Frontal cortex (tissue), 4 donors: ENCODE measurements around the gene ANKRD49. TPM values are rescaled to one million over a fixed set of nuclear protein-coding genes. Genes with fewer than 3 reads are reported as not detected.
A peak's percentile ranks its signal among the peaks of the same experiment; 100 is the strongest.
"Not testable (repeated sequence)": the region's sequence is repeated elsewhere in the genome, so short reads cannot be mapped to it uniquely, and the experiment has no call there.

Source experiments
- DNase-seq, 2 donors: peaks; one replicate each; pipeline ENCODE4 v3.0.0; 2012; ENCODE audit warnings: low spot score in 2 of 2
- FAIRE-seq: peaks from 2 replicates; lab custom pipeline; 2012; peaks lifted over from hg19 to GRCh38; lab: Jason Lieb, UNC
- total RNA-seq: library from RNA; depleted of rRNA; stranded (reverse); fragments of >200 nt; gene quantifications from one replicate; pipeline ENCODE4 v1.2.3, GENCODE V29; 2014
- donor health status: control.
- donor health status: control.
- donor health status: control.

Gene ANKRD49
- total RNA-seq, 1 donor from 2014 or later = 25.3 TPM

DNA sequence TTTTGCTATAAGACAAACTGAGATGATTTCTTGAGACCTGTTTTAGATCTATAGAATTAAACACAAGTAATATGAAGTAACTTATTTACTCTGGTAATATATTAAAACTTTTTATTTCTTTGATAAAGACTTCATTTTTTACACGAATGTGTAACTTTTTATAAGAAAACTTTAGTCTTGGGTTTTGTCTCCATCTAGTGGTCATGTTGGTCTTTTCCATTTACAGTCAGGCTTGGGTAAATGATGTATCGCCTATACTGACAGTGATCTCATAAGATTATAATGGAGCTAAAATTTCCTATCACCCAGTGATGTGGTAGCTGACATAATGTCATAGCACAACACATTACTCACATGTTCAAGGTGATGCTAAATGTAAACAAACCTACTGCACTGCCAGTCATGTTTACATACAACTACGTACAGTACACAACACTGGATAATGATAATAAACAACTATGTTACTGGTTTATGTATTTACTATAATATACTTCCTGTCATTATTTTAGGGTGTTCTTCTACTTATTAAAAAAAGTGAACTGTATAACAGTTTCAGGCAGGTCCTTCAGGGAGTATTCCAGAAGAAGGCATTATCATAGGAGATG lies 11.0 kb downstream of the ANKRD49 start:
- DNase-seq (peak in 1 of 2 donors; percentile 29), FAIRE-seq (peak; percentile 87)

DNA sequence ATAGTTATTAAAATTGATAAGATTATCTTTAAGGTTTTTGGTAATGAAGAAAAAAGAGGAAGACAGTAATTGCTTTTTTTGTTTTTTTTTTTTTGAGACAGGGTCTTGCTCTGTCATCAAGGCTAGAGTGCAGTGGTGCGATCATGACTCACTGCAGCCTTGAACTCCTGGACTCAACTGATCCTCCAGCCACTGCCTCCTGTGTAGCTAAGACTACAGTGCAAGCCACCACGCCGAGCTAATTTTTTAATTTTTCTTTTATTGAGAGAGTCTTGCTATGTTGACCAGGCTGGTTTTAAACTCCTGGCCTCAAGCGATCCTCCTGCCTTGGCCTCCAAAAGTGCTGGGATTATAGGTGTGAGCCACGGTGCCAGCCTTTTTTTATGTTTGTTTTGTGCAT lies 12.7 kb downstream of the ANKRD49 start:
- not testable (repeated sequence) for FAIRE-seq, DNase-seq

DNA sequence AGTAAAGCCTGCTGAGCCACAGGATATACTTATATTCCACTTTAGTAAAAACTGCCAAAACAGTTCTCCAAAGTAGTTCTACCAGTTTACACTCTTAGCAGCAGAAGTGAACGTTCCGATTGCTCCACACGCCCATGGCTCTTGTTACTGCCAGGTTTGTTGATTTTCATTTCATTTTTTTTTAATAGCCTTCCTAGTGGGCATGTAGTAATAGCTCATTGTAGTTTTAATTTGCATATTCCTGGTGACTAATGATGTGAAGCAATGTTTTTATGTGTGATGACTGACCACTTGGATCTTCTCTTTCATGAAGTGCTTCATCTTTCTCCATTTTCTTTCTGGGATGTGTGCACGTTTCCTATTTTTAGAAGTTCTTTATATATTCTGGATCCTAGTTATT lies 13.7 kb downstream of the ANKRD49 start:
- no peak for DNase-seq
- no peak for FAIRE-seq

DNA sequence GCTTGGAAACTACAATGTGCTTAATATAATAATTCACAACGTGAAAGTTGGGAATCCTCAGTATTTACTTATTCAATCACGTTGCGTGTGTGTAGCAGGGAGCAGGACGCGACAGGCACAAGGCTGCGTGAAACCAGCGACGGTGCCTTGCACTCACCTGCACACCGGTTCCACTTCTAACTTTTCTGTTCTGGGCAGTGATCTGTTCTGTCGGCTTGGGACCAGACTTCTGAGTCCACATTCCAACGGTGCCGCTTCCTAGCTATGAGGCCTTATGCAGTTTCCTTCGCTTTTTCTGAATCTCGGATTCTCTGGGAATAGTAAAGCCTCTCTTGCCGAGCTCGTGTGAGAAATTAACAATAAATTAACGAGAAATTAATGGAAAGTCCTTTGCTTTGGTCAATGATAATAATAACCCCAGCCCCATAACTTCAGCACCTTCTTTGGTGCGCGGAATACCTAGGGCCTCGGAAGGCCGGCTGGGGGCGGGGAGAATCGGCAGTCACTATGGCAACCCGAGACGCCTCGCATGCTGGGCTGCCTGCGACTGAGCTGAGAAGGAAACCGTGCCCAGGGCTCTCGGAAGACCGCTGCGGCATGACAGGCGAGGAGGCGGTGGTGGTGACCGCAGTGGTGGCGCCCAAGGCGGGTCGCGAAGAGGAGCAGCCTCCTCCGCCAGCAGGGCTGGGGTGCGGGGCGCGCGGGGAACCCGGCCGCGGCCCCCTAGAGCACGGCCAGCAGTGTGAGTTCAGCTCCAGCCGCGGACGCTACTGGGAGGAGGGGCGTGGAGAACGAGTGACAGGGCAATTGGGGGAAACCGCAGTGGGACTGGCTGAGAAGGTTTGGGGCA lies 18.4 kb downstream of the ANKRD49 start, which contains the start of gene C11orf97:
Gene C11orf97 (plus strand): TSS at position 530 of the 850 bp plus-strand sequence. CDS start 68 bp downstream, at position 598.
- peak; percentile 41 to 62 for DNase-seq
- FAIRE-seq = no peak

DNA sequence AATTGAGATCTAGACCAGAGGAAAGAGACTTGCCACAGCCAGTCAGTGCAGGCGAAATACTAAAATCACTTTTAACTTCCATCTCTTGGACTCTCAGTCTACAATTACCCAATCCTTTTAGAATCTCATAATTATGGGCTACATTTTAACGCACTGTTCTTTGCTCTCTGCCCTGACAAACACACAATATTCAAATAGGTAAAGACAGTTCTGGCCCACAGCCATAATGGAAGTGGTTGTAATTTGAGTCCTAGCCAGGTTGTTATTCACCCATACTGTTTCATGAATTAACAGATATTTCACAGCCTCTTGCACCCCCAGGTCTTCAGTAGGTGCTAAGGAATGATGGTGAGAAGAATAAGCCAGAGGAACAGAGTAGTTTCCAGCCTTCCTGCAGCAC lies 19.3 kb downstream of the ANKRD49 start:
- no peak for DNase-seq
- no peak for FAIRE-seq

DNA sequence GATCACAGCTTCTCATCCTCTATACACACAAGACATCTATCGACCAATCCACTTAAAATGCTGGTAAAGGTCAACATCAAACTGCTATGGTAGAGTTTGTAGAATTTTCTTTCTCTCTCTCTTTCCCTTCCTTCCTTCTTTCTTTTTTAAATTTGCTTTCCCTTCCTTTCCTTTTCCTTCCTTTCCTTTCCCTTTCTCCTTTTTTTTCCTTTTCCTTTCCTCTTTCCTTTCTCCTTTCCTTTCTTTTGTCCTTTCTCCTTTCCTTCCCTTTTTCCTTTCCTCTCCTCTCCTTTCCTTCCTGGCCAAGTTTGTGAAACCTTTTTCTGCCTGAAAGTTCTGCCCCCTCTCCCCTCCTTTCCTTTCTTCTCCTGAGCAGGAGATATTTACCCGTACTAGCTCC lies 21.6 kb downstream of the ANKRD49 start:
- FAIRE-seq (no peak), DNase-seq (no peak)

DNA sequence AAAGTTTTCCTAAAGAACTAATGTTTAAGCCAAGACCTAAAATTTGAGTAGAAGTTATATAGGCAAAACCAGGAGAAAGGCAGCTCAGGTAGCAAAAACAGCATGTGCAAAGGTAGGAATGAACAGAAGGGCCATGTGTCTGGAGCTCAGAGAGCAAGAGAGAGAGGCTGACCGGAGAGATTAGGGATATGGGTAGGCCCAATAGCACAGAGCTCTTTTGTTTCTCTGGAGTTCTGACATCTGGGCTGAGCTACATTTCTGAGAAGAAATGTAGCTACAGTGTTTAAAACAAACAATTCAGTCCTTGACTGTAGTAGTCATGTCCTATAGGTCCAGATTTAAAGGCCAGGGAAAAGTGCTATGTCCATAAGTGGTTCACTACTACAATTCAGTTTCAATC lies 22.9 kb downstream of the ANKRD49 start:
- FAIRE-seq = no peak

DNA sequence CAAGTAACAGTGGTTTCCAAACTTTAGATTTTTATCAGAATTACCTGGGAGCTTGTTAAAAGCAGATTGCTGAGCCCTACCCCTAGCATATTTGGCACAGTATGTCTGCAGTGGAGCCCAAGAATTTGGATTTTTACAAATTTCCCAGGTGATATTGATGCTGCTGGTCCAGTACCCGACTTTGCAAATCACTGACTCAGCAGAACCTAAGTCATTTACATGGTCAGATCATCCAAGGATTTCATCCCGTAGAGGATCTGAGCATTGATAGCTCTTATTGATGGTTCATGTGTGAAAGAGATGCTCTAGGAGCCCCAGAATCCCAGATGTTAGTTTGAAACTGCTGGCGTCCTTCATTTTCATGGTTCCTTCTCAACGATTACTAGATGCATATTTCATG lies 24.5 kb downstream of the ANKRD49 start:
- FAIRE-seq (no peak), DNase-seq (no peak)

More for the DNA sequence above, 22.9 kb downstream of the ANKRD49 start:
- DNase-seq = no peak

DNA sequence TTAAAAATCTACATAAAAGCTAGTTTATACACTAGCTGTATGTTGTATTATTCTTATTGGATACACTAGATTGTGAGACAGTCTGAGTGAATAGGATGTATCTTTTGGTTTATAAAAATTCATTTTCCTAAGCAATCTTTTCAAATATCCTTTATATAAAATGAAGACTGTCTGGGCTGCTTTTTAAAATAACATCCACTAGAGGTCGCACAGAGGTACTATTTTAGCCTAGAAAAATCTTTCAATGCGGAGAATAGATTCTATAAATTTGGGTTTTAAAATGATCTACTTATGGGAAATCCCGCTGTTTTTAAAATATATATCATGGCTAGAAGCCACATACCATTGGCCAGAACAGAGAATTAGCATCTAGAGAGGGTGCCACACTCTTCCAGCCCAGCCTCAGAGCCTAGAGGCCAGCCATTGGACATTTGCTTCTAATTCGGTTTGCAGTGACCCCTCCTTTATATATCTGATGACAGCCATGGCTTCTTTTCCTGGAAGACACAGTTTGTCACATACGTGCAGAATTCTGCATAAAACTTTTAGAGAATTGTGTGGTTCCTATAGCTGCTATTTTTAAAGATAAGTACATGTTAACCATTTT lies 25.8 kb downstream of the ANKRD49 start:
- DNase-seq = peak in 1 of 2 donors; percentile 25
- FAIRE-seq = peak; percentile 91

DNA sequence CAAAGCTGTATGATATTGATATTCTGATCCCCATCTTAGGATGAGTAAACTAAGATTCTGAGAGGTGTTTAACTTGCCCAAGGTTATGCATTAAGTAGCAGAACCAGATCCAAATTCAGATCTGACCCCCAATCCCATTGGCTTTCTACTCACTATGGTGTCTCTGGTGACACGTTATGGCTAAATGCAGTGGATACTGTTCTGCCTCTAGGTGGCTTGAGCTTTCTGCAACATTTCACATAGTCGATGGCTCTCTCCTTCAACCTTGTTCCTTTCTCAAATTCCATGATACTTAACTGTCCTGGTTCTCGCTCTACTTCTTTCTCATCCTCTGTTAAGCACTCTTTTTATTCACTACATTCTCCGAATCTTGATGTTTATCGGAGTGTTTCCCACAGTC lies 27.9 kb downstream of the ANKRD49 start:
- DNase-seq = no peak
- no peak for FAIRE-seq

DNA sequence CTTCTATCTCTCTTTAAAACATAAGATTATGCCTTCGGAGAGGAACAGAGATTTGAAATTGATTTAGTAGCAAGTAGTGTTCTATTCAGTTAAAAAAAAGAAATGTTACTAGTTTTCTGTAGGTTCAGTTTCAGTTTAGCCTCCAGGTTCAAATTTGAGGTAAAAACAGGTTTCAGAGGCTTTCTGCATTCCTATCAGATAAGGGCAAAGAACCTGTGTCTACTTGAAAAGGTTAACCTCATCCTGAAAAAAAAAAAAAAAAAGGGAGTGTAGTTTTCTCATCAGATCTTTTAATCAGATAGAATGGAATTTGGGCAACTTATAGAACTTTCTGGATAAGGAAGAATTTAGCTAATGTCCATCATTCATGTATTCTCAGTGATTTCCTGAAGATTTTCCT lies 30.6 kb downstream of the ANKRD49 start:
- no peak for DNase-seq
- FAIRE-seq = no peak

DNA sequence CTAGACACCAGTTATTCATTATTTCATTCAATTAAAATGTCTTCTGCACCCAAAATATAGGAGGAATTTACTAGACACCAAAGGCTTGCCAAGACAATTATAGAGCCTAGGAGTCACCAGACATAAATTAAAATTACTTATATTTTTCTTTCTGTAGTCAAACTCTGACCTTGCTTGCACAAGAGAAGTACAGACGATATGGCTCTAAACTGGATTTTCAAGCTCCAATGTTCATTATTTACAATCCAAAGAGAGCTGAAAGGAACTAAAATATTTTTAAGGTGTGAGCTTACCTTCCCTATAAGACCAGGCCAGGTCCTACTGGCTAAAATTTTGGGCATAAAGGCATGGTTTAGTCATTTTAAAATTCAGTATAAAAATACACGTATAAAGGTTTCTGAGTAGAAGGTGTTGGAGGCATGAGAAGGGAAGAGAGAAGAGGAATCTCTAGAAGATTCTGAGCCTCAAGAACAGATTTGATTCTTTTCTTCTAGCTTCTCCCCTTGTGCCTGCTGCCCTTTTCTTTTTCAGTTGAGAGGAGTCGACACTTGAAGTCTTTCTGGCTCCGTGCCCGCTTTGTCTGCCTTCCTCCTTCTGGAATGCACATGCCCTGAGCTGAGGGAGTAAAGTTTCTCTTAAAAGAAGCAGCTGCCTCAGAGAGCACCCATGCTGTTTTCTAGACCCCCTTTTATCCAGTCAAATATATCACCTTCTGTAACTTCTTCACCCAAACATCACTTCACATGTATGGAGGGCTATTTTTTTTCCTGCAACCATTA lies 32.0 kb downstream of the ANKRD49 start:
- DNase-seq (no peak), FAIRE-seq (no peak)

DNA sequence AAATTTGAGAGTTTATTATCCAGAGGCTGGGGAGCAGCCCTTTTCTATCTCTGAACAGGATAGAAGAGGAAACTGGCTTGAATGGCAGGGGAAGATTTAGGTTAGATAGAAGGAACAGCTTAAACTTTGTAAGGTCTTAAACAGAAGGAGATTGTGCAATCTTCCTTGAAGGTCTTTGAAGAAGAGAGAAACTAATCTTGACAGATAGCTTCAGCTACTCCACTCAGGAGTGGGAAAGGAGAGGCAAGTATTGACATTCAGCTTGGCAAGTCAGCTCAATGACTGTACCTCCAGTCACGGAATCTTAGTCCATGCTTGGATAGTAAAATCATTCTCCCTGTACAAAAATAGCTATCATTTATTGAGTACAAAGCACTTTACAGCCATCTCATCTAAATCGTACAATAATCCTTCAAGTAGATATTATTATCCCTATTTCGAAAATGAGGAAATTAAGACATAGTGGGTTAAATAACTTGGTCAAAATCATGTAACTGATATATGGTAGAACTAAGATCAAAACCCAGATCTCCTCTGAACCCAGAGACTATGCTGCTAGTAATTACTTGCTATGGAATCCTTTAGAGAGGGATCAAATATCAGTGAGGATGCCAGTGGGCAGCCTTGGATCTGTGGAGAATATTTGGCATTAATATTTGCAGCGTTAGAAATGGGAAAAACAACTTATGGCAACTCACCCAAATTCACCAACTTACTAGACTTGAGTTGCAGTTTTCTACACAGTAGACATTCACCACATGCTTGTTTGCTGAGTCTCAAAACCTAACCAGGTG lies 33.1 kb downstream of the ANKRD49 start:
- no peak for FAIRE-seq
- no peak for DNase-seq

DNA sequence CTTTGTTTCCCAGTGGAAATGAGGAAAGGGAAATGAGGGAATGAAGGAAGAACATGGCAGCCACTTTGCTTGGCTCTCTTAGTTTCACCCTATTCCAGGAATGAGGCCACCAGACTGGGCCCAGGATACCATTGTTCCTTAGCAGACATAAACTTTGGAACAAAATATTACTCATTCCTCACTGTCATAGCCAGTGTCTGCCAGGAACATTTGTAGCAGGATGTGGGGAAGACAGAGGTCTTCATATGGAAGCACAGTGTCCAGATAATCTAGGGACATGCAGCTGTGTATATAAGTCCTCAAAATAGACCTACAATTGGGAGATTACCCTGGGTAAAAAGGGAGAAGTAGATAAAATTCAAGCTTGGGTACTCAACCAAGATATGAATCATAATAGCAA lies 34.8 kb downstream of the ANKRD49 start:
- DNase-seq = no peak
- no peak for FAIRE-seq

DNA sequence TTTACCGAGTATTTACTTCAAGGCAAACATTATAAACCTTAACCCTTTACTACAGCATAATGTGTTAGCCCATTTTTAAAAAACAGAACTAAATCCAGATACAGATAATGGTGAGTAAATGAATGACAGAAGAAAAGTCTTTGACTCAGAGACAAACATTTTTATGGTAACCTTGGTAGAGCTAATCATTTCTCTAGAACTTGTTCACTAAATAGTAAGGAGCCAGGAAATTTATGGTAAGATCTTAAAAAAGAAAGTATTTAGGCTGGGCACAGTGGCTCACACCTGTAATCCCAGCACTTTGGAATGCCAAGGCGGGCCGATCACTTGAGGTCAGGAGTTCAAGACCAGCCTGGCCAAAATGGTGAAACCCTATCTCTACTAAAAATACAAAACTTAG lies 38.4 kb downstream of the ANKRD49 start:
- DNase-seq (no peak), FAIRE-seq (no peak)

DNA sequence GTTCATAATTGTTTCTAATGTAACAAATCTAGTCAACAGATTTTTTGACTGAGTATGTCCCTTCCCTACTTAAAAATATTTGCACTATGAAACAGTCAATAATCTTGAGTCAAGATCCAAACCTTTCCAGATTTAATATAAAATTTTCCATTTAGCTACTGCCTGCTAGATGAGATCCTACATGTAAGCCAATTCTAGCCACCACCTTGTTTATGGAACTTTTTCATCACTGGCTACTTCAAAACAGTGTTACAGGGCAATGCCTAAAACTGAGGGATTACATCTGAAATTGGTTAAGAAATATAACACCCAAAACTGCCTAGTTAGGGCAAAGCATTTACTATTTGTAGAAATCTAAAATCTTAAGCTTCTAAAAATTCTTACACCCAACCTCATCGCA lies 39.4 kb downstream of the ANKRD49 start:
- no peak for FAIRE-seq
- DNase-seq = no peak

DNA sequence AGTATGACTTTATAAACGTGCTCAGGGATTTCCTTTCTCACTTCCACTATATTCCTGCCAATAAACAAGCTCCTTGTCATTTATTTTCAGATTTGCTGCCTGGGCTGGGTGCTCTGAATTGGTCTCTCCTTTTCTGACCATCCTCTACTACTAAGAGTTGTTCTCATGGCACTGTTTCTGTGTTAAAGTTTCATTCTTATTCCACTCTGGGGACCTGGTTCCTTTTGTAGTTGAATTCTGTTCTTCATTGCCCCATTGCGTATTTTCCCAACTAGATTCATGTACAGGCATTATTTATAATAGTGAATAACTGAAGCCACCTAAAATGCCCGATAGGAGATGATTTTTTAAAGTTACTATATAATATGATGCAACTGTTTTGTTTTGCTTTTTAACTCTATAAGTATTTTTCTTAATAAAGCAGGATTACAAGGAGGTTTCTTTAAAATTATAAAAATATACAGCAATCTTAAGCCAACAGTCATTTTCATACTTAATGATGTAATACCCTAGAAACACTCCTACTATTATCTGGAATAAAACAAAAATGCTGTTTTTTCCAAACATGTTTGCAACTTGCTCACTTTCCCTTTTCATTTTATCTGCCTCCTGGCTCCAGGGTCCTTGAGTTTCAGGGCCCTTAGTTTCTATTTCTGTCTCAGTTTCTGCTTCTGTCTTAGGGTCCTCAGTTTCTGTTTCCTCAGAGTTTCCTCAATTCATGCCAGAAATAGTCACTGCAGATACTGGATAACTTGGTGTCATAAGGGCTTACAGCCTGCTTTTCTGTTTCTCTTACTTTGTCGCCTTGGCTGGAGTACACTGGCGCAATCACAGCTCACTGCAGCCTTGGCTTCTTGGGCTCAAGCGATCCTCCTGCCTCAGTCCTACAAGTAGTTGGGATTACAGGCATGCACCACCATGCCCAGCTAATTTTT lies 40.2 kb downstream of the ANKRD49 start:
- DNase-seq = no peak

DNA sequence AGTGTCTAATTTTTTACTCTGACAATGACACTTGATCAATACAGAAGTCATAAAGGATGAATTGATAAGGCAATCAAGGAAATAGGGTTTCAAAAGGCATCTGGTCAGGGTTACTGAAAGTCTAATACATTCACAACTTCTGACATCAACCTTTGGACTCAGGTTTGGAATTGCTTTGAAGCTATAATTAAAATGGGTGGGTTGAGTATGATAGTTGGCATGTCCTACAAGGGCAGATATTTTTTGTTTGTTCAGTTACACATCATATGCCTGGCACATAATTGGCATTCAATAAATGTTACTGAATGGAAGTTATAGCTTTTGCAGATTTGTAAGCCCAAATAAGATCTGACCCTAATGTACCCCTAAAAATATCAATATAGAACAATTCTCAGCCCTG lies 42.6 kb downstream of the ANKRD49 start:
- FAIRE-seq (no peak), DNase-seq (no peak)

More for the DNA sequence above, 40.2 kb downstream of the ANKRD49 start:
- FAIRE-seq = no peak
